GM10266 (cell line): Measurements from ENCODE around the gene PHKG2.

Experiments
- DNase-seq: peaks from one replicate; pipeline ENCODE4 v3.0.0; 2012; ENCODE audit errors: extremely low spot score
- TF ChIP-seq, protein P1 (sequence below): IDR thresholded peaks from 2 replicates; pipeline ENCODE4 v1.5.1; 2012; ENCODE audit warnings: mild to moderate bottlenecking, low read depth; ENCODE audit not compliant: control insufficient read depth, insufficient read depth; ENCODE audit errors: missing control alignments

Gene PHKG2

DNA sequence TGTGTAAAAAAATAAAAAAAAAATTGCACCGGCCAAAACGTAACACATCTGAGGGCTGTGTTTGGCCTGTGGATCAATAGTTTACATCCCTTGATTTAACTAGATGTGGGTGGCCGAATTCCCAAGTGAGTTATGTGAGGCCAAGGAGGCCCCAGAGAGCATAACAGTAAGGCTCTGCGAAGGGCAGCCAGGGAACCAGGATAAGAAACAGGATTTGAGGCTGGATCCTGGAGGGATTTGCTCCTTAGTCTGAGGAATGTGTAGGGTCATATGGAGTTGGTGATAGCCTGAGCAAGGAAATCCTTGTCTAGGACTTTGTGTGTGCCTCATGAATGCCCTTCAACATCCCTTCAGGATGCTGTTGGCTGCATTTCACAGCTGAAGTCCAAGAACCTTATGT lies 2.0 kb downstream of the PHKG2 start:
- DNase-seq, result no peak
- TF ChIP-seq, protein P1, sequence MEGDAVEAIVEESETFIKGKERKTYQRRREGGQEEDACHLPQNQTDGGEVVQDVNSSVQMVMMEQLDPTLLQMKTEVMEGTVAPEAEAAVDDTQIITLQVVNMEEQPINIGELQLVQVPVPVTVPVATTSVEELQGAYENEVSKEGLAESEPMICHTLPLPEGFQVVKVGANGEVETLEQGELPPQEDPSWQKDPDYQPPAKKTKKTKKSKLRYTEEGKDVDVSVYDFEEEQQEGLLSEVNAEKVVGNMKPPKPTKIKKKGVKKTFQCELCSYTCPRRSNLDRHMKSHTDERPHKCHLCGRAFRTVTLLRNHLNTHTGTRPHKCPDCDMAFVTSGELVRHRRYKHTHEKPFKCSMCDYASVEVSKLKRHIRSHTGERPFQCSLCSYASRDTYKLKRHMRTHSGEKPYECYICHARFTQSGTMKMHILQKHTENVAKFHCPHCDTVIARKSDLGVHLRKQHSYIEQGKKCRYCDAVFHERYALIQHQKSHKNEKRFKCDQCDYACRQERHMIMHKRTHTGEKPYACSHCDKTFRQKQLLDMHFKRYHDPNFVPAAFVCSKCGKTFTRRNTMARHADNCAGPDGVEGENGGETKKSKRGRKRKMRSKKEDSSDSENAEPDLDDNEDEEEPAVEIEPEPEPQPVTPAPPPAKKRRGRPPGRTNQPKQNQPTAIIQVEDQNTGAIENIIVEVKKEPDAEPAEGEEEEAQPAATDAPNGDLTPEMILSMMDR, result no peak

DNA sequence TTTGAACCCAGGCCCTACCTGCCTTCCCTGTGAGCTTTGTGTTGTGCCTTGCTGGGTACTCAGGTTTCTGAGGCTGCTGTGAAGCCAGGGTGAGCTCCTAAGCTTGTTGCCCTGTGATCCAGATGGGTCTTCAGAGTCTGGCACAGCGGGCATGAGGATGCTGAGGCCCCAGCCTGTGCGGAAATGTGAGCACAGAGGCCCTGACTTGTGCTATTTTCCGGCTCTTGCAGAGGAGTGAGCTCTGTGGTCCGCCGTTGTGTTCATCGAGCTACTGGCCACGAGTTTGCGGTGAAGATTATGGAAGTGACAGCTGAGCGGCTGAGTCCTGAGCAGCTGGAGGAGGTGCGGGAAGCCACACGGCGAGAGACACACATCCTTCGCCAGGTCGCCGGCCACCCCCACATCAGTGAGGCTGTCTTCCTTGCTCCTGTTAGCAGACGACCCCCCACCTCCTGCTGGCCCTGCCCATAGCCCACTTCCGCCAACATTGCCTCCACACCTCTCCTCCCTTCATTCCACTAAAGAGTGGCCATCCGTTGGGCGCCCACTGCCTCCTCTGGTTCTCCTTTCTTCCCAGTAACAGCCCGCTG lies 2.7 kb downstream of the PHKG2 start:
- DNase-seq, result no peak
- TF ChIP-seq, protein P1, result no peak

DNA sequence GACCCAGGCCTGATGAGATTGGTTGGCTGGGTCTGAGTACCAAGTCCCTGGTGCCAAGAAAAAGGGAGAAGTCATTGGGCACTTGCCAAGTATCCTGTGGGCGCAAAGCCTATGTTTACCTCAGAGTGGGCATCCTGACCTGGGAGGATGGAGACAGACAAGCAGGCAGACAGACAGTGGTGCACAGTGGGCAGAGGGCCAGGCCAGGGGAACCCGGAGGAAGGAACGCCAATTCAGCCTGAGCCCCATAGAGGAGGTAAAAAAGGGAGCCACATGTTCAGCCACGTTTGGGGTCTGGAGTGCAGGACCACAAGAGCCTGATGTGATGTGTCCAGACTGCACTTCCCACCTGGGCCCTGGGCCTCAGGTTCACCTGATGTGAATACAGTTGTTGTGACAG lies 5.4 kb downstream of the PHKG2 start:
- TF ChIP-seq, protein P1, result no peak
- no peak for DNase-seq

DNA sequence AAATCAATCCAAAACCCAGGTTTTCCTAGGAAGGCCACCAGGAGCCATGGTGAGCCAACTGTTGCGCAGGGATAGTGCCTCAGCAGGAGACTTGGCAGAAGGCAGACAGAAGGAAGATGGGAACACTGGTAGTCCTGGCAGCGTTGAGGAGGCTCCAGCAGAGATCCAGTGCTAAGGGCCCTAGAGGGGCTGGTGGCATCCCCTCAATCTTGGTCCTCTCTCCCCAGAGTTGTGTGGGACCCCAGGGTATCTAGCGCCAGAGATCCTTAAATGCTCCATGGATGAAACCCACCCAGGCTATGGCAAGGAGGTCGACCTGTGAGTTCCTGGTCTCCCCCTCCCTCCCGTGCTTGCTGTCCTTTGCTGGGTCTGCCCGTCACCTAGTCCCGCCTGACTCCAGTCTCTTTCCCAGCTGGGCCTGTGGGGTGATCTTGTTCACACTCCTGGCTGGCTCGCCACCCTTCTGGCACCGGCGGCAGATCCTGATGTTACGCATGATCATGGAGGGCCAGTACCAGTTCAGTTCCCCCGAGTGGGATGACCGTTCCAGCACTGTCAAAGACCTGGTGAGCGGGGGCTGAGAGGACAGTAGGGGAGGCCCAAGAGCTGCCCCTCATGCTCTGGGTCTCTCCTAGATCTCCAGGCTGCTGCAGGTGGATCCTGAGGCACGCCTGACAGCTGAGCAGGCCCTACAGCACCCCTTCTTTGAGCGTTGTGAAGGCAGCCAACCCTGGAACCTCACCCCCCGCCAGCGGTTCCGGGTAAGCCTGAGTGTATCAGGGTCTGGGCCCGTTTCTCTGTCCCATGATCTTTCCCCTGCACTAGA lies 7.9 kb downstream of the PHKG2 start:
- TF ChIP-seq, protein P1, result no peak
- DNase-seq, result no peak

DNA sequence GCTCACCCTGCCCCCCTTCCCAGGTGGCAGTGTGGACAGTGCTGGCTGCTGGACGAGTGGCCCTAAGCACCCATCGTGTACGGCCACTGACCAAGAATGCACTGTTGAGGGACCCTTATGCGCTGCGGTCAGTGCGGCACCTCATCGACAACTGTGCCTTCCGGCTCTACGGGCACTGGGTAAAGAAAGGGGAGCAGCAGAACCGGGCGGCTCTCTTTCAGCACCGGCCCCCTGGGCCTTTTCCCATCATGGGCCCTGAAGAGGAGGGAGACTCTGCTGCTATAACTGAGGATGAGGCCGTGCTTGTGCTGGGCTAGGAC lies 8.5 kb downstream of the PHKG2 start:
- no peak for DNase-seq
- TF ChIP-seq, protein P1, result no peak

DNA sequence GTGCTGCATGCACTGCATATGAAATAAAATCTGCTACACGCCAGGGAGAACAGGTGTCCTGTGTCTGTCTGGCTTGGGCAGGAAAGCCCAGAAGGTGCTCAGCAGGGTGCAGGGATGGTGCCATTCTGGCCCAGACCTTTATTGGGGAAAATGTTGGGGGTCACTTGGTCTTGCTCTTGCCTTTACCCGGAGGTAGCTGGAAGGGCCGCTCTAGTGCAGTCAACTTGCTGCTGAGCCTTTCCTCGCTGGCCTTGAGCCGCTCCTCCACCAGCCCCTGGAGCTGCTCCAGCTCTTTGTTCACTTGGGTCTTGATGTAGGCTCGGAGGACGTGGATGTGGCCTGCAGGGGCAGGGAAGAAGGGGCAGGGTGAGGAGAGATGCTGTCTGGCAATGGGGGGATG lies 9.1 kb downstream of the PHKG2 start:
- DNase-seq, result no peak
- TF ChIP-seq, protein P1, result no peak

DNA sequence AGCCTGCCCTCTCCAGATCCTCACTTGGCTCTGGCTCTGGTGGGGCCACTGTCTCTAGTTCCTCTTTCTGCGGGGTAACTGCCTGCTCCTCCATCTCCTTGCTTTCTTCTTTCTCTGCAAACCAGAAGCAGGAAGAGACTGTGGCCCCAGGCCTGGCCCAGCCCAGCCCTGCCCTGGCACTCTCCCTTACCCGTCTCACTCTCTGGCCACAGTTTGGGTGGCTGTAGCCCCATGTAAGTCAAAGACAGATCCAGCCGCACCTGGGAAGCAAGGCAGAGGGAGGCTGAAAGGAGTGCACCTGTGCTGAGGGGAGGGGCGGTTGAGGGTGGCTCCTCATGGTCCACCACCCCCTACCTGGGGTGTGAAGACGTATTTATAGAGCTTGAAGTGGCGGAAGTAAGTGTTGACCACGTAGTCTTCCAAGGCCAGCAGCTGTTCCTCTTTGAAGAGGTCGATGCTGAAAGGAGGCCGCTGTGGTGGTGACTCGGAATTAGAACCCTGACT lies 10.8 kb downstream of the PHKG2 start:
- DNase-seq, result no peak
- TF ChIP-seq, protein P1, result no peak
